ENCODE data around the gene MKI67.
A peak's percentile ranks its signal among the peaks of the same experiment; 100 is the strongest.
"Not testable (repeated sequence)": the region's sequence is repeated elsewhere in the genome, so short reads cannot be mapped to it uniquely, and the experiment has no call there.

The MKI67 gene, protein sequence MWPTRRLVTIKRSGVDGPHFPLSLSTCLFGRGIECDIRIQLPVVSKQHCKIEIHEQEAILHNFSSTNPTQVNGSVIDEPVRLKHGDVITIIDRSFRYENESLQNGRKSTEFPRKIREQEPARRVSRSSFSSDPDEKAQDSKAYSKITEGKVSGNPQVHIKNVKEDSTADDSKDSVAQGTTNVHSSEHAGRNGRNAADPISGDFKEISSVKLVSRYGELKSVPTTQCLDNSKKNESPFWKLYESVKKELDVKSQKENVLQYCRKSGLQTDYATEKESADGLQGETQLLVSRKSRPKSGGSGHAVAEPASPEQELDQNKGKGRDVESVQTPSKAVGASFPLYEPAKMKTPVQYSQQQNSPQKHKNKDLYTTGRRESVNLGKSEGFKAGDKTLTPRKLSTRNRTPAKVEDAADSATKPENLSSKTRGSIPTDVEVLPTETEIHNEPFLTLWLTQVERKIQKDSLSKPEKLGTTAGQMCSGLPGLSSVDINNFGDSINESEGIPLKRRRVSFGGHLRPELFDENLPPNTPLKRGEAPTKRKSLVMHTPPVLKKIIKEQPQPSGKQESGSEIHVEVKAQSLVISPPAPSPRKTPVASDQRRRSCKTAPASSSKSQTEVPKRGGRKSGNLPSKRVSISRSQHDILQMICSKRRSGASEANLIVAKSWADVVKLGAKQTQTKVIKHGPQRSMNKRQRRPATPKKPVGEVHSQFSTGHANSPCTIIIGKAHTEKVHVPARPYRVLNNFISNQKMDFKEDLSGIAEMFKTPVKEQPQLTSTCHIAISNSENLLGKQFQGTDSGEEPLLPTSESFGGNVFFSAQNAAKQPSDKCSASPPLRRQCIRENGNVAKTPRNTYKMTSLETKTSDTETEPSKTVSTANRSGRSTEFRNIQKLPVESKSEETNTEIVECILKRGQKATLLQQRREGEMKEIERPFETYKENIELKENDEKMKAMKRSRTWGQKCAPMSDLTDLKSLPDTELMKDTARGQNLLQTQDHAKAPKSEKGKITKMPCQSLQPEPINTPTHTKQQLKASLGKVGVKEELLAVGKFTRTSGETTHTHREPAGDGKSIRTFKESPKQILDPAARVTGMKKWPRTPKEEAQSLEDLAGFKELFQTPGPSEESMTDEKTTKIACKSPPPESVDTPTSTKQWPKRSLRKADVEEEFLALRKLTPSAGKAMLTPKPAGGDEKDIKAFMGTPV (N-terminal part only)

DNA sequence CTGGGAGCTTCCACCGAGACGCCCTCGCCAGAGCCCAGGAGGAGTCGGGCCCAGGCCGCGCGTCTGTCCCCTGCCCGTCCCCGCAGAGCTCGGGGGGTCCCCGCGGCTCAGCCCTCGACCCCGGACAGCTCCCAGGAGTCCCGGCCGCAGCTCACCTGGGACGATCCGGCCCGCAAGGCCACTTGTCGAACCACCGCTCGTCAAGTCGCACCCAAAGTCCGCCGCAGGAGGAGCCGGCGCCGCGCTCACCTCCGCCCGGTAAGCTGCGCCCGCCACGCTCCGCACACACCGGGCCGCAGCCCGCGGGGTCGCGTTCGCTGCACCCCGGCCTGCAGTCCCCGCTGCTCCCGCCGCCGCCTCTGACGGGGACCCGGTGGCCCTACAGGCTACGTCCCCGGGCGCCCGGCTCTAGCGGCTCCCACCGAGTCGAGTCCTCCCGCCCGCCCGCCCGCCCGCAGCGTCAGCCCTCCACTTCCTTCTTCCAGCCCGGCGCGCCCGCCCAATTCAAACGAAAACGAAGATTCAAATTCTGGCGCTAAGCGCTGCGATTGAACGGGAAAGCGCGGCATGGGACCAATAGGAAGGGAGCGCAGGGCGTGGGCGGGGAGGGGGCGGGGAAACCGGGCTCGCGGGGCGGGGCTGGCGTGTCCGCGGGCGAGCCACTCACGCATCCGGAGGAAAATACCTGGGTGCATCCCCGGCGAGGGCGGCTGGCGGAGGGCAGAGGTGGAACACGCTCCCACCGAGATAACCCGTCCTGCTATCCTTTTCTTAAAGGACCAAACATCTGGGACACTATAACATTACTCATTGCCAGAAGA, at the start of gene MKI67:
MKI67 (minus strand) TSS at position 480 of the 821 bp plus-strand sequence. CDS start 756 bp downstream, outside the sequence.
- H3K4me1 Mint-ChIP-seq, result peaks cover 10% of the 10 kb centered on the region
- DNase-seq (ENCODE audit: low spot score in 2 of 2), result peak; percentile 70 to 85
- no peaks in the 10 kb centered on the region for H3K9me3 Mint-ChIP-seq
- peak within 1 kb of the TSS; percentile 89 for H3K4me3 Mint-ChIP-seq
- peaks cover 7% of the 10 kb centered on the region for H3K27me3 Mint-ChIP-seq
- ATAC-seq (ENCODE audit: low read depth), result peak; percentile 90
- no peaks in the 10 kb centered on the region for H3K36me3 Mint-ChIP-seq
- peak within 1 kb of the TSS; percentile 85 for H3K27ac Mint-ChIP-seq

DNA sequence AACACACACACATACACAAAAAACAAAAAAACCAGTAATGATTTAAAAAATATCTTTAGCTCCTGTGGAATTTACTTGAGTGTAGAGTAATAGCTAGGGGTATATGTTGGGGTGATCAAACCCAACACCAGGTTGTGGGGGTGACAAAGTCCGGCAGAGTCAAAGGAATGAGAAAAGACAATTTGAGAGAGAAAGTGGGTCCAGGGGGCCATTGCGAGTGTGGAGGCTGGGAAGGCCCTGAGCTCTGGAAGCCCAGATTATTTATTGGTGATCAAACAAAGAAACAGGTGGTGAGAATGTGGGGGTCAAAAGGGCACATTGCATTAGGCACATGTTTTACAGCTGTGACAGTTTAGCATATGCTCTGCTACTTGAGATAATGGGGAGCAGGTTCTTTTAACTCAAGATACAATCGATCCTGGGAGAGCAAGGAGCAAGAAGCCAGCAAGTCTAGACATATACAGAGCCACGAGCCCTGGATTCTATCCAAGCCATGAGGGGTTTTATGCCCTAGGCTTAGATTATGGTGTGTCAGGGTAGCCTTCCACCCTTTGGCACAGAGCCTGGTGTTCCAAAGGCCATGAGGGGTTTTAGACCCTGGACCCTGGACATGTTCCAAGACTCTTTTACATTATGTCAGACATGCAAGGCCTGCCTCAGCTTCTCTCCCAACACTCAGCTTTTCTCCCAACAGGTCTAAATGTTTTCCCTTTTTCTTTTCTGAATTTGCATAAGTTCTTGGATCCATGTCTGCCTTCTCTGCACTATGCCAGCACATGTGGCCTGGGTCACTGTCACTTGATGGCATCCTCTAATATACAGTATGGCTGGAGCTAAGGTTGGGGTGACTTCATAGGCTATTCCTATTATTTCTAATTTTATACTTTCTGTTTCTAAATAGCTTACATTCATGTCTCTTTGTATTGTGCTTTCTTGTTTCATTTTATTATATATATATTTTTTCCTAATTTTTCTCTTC, 48.6 kb upstream of the MKI67 start:
- ATAC-seq (ENCODE audit: low read depth), result no peak
- no peak for DNase-seq (ENCODE audit: low spot score in 2 of 2)
- H3K27ac Mint-ChIP-seq, result no peak overlapping the region
- peaks cover 5% of the 10 kb centered on the region for H3K36me3 Mint-ChIP-seq
- H3K4me1 Mint-ChIP-seq, result no peaks in the 10 kb centered on the region
- no peak overlapping the region for H3K4me3 Mint-ChIP-seq
- peaks cover 12% of the 10 kb centered on the region for H3K9me3 Mint-ChIP-seq
- peaks cover 5% of the 10 kb centered on the region for H3K27me3 Mint-ChIP-seq

DNA sequence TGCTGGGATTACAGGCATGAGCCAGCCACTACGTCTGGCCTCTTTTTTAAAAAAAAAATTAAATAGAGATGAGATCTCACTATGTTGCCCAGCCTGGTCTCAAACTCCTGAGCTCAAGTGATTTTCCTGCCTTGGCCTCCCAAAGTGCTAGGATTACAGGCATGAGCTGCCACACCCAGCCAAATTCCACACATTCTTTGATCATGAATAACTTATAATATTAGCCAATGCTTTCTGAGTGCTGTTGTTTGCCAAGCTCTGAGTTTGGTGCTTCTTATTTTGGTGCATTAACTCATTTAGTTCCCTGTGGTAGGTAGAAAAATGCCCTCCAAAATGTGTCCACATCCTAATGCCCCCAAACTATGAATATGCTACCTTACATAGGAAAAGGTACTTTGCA, 47.2 kb upstream of the MKI67 start:
- Mint-ChIP-seq H3K27ac (no peak overlapping the region), H3K36me3 (peaks cover 5% of the 10 kb centered on the region), H3K4me1 (no peaks in the 10 kb centered on the region), H3K27me3 (peaks cover 10% of the 10 kb centered on the region), H3K4me3 (no peak overlapping the region), H3K9me3 (peaks cover 12% of the 10 kb centered on the region)
- ATAC-seq (ENCODE audit: low read depth) (no peak), DNase-seq (ENCODE audit: low spot score in 2 of 2) (no peak)

DNA sequence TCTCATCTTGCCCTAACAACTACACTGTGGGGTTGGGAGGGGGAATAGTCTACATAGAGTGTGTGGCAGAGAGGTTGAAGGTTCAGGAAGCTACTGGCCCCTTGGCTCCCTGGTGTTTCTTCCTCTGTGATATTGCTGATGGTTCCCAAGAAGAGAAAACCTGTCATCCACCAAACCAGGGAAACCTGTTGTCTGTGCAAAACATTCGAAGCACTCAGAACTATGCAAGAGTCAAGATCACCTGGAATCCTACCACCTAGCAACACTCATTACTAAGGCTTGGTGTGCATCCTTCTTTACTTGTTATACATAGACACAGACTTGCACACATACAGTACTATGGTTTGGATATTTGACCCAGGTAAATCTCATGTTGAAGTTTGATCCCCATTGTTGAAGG, 46.5 kb upstream of the MKI67 start:
- ATAC-seq (ENCODE audit: low read depth) (no peak), DNase-seq (ENCODE audit: low spot score in 2 of 2) (no peak)
- H3K4me1 Mint-ChIP-seq, result no peaks in the 10 kb centered on the region
- no peak overlapping the region for H3K4me3 Mint-ChIP-seq
- H3K36me3 Mint-ChIP-seq, result peaks cover 5% of the 10 kb centered on the region
- peaks cover 12% of the 10 kb centered on the region for H3K9me3 Mint-ChIP-seq
- no peak overlapping the region for H3K27ac Mint-ChIP-seq
- peaks cover 11% of the 10 kb centered on the region for H3K27me3 Mint-ChIP-seq

DNA sequence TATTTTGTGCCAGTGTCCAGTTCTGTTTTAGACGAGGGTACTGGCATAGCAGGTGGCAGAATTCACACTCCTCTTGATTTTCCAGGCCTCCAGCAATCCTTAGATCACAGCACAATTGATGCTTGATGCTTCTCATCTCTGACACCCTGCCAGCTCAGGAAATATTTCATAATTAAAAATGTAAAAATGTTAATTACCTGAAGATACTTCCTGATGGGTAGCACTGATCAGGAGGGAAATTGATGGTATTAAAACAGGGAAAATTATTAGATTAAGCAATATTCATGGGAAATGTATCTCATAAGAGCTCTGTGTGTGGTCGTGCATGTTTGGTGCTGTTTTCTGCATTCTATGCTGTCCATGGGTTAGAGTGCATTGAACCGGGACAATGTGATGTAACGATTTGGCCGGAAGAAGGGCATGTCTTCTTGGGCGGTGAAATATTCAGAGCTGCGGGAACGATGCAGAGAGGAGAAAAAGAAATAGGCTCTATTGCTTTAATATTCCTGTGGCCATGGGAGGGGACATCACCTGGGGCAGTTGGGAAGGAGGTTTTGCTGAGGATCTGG, 43.7 kb upstream of the MKI67 start:
- Mint-ChIP-seq H3K9me3 (peaks cover 10% of the 10 kb centered on the region), H3K27me3 (peaks cover 12% of the 10 kb centered on the region), H3K27ac (no peak overlapping the region), H3K4me3 (no peak overlapping the region), H3K36me3 (peaks cover 3% of the 10 kb centered on the region), H3K4me1 (no peaks in the 10 kb centered on the region)
- DNase-seq (ENCODE audit: low spot score in 2 of 2) (no peak), ATAC-seq (ENCODE audit: low read depth) (no peak)

DNA sequence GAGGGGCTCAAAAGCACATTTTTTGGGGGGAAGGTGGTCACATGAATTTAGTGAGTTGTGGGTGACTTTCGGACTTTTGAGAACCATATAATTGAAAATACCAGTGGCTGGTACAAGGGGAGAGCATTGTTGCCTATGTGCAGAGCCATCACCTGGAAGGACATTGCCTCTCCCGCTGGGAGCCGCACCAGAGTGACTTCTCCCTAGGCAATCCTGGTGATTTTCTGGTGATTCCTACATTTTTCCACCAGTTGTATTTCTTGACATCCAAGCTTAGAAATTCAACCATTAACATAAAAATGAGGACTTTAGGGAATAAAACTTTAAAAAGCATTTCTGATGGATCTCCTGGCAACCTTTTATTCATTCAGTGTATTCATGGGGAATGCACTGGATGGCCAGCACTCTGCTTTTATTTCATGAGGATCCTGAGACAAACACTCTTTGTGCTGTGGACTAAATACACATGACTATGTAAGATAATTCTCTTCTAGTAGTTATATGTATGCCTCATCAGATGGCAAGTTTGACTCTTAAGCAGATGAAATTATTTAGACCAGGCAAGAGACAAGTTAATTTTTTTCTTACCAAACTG, 41.8 kb upstream of the MKI67 start:
- Mint-ChIP-seq H3K9me3 (peaks cover 3% of the 10 kb centered on the region), H3K4me1 (no peaks in the 10 kb centered on the region), H3K27ac (no peak overlapping the region), H3K27me3 (peaks cover 13% of the 10 kb centered on the region), H3K4me3 (no peak overlapping the region), H3K36me3 (no peaks in the 10 kb centered on the region)
- DNase-seq (ENCODE audit: low spot score in 2 of 2) (no peak), ATAC-seq (ENCODE audit: low read depth) (no peak)

DNA sequence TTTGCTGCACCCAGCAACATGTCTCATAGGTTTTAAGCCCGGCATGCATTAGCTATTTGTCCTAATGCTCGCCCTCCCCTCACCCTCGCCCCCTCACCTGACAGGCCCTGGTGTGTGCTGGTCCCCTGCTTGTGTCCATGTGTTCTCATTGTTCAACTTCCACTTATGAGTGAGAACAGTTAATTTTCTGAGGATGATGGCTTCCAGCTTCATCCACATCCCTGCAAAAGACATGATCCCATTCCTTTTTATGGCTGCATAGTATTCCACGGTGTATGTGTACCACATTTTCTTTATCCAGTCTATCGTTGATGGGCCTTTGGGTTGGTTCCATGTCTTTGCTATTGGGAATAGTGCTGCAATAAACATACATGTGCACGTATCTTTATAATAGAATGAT, 40.9 kb upstream of the MKI67 start:
- not testable (repeated sequence) for H3K27me3 Mint-ChIP-seq, H3K27ac Mint-ChIP-seq

DNA sequence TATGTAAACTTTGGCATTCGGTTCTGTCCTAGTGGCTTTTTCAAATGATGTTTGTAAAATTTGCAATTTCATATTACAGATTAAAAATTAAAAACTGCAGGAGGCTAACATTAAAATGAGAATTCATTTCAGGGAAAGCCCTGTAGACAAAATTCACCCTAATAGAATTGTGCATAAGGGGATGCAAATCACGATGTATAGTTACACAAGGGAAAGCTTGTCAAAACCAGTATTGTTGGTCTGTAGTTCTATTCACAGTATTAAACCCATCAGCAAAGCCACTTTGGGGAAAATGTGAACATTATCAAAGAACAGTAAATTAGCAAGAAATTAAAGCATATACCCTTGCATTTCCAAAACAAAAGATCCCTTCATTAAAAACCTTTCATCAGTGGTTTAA, 39.9 kb upstream of the MKI67 start:
- peaks cover 2% of the 10 kb centered on the region for H3K4me1 Mint-ChIP-seq
- no peak for DNase-seq (ENCODE audit: low spot score in 2 of 2)
- no peak overlapping the region for H3K27ac Mint-ChIP-seq
- H3K36me3 Mint-ChIP-seq, result peaks cover 2% of the 10 kb centered on the region
- H3K9me3 Mint-ChIP-seq, result peaks cover 2% of the 10 kb centered on the region
- H3K27me3 Mint-ChIP-seq, result peaks cover 10% of the 10 kb centered on the region
- H3K4me3 Mint-ChIP-seq, result no peak overlapping the region
- no peak for ATAC-seq (ENCODE audit: low read depth)

More for the DNA sequence above, 40.9 kb upstream of the MKI67 start:
- not testable (repeated sequence) for H3K4me3 Mint-ChIP-seq; H3K4me1 Mint-ChIP-seq; H3K9me3 Mint-ChIP-seq; DNase-seq (ENCODE audit: low spot score in 2 of 2); H3K36me3 Mint-ChIP-seq; ATAC-seq (ENCODE audit: low read depth)

DNA sequence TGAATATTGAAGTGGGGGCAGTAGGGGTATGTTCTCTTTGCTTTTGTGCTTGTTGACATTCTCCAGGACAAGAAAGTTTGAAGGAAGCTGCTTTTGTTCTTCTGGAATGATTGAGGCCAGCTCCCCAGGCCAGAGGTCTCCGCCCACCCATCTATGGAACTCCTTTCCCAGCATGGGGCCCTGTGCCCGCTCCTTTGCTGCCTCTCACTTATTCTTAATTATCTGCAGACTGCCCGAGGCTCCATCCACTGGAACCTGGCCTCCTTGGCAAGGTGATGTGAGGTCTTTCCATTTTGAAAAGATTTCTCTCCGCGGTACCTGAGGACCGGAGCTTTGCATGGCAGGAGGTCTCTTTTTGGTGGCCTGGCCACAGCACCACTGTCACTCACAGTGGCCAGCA, 39.3 kb upstream of the MKI67 start:
- Mint-ChIP-seq H3K4me3 (no peak overlapping the region), H3K27me3 (peaks cover 10% of the 10 kb centered on the region), H3K36me3 (peaks cover 2% of the 10 kb centered on the region), H3K9me3 (peaks cover 2% of the 10 kb centered on the region), H3K4me1 (peaks cover 5% of the 10 kb centered on the region), H3K27ac (no peak overlapping the region)
- ATAC-seq (ENCODE audit: low read depth) (no peak), DNase-seq (ENCODE audit: low spot score in 2 of 2) (no peak)

DNA sequence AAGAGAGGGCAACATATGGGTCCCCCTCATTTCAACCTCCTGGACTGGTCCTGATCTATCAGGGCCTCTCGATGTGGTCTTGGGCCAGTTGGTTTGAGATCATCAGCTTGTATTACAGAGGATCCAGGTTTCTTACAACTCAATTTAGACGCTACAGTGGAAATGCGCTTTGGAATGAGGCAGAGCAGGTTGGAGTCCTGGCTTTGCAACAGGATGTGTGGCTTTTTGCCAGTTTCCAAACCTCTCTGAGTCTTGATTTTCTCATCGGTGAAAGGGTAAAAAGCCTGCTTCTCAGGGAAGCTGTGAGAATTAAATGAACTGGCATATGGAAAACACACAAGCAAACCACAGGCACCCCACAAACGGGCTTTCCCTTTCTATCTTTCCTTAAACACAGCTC, 37.5 kb upstream of the MKI67 start:
- no peak overlapping the region for H3K27ac Mint-ChIP-seq
- peaks cover 2% of the 10 kb centered on the region for H3K36me3 Mint-ChIP-seq
- H3K9me3 Mint-ChIP-seq, result peaks cover 2% of the 10 kb centered on the region
- no peak for DNase-seq (ENCODE audit: low spot score in 2 of 2)
- ATAC-seq (ENCODE audit: low read depth), result no peak
- no peak overlapping the region for H3K4me3 Mint-ChIP-seq
- peaks cover 5% of the 10 kb centered on the region for H3K27me3 Mint-ChIP-seq
- peaks cover 5% of the 10 kb centered on the region for H3K4me1 Mint-ChIP-seq

DNA sequence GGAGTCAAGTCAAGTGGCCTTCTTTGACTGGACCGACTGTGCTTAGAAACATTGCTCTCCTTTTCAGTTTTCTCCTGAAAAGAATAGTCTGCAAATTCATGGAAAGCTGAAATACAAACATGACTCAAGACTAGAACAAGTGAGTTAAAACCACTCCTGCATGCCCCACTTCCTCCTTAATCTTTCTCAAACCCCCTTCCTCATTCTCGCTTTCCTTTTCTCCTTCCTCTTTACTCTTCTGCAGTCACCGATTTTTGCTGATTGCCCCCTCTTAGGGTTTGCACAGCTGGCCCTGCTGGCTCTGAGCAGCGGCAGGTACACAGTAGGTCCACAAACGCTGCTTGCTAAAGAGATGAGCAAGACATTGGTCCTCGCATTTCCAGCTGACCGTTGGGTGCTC, 34.8 kb upstream of the MKI67 start:
- ATAC-seq (ENCODE audit: low read depth), result peak; percentile 78

DNA sequence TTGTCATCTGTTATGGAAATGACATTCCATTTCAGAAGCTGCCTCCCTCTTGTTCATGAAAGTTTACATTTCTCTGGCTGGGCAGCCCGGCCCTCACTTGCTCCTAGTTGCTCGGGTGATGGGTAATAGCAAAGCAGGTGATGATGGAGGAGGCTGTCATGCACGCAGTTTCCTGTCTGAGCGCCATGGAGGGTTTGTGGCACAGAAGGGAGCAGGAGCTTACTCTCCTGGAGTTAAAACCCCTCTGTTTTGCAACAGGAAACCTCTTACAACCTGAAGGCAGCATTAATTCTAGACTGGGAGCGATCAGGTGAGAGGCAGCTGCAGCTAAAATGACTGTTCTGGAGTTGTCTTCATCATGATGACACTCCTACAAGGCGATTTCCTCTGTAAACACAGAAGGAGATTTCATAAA, 34.1 kb upstream of the MKI67 start:
- Mint-ChIP-seq H3K36me3 (peaks cover 2% of the 10 kb centered on the region), H3K4me1 (peaks cover 5% of the 10 kb centered on the region), H3K27ac (no peak overlapping the region), H3K27me3 (peaks cover 13% of the 10 kb centered on the region), H3K4me3 (no peak overlapping the region), H3K9me3 (peaks cover 2% of the 10 kb centered on the region)
- ATAC-seq (ENCODE audit: low read depth) (no peak), DNase-seq (ENCODE audit: low spot score in 2 of 2) (no peak)

More for the DNA sequence above, 34.8 kb upstream of the MKI67 start:
- Mint-ChIP-seq H3K27ac (no peak overlapping the region), H3K9me3 (peaks cover 2% of the 10 kb centered on the region), H3K36me3 (peaks cover 2% of the 10 kb centered on the region), H3K4me1 (peaks cover 5% of the 10 kb centered on the region), H3K27me3 (peaks cover 8% of the 10 kb centered on the region), H3K4me3 (peak overlapping the region; percentile 28)
- DNase-seq (ENCODE audit: low spot score in 2 of 2), result no peak
